NCI-H1436 (cell line): ENCODE measurements around the gene KCNK10.
A peak's percentile ranks its signal among the peaks of the same experiment; 100 is the strongest.

ENCODE experiments used
- DNase-seq: peaks from one replicate; lab custom pipeline; 2025; lab: John Stamatoyannopoulos, UW

The KCNK10 gene

GRCh38 chr14:88228522-88229236 is 94.4 kb downstream of the KCNK10 start:
- DNase-seq, result no peak

- DNase-seq, result no peak
Measured at GRCh38 chr14:88227693-88228092, 95.4 kb downstream of the KCNK10 start.

GRCh38 chr14:88225721-88226120 is 97.3 kb downstream of the KCNK10 start:
- no peak for DNase-seq

GRCh38 chr14:88218119-88218915 is 104.8 kb downstream of the KCNK10 start:
- no peak for DNase-seq

- no peak for DNase-seq
Measured at GRCh38 chr14:88212691-88213090, 110.4 kb downstream of the KCNK10 start.

- DNase-seq, result no peak
Measured at GRCh38 chr14:88210426-88210825, 112.6 kb downstream of the KCNK10 start.

GRCh38 chr14:88209273-88209672 is 113.8 kb downstream of the KCNK10 start:
- DNase-seq, result no peak

- no peak for DNase-seq
Measured at GRCh38 chr14:88208858-88209257, 114.2 kb downstream of the KCNK10 start.

GRCh38 chr14:88204221-88204620 is 118.8 kb downstream of the KCNK10 start:
- DNase-seq, result no peak

- no peak for DNase-seq
Measured at GRCh38 chr14:88203291-88203690, 119.8 kb downstream of the KCNK10 start.

- DNase-seq, result no peak
Measured at GRCh38 chr14:88202286-88202685, 120.8 kb downstream of the KCNK10 start.

- DNase-seq, result no peak
Measured at GRCh38 chr14:88201851-88202250, 121.2 kb downstream of the KCNK10 start.

- DNase-seq, result no peak
Measured at GRCh38 chr14:88199882-88200281, 123.2 kb downstream of the KCNK10 start.

GRCh38 chr14:88198446-88198845 is 124.6 kb downstream of the KCNK10 start:
- DNase-seq, result peak; percentile 46

GRCh38 chr14:88196925-88197324 is 126.1 kb downstream of the KCNK10 start:
- DNase-seq, result no peak

GRCh38 chr14:88196116-88196890 is 126.8 kb downstream of the KCNK10 start:
- no peak for DNase-seq

- peak; percentile 29 for DNase-seq
Measured at GRCh38 chr14:88195676-88196075, 127.4 kb downstream of the KCNK10 start.

GRCh38 chr14:88194531-88194930 is 128.5 kb downstream of the KCNK10 start:
- no peak for DNase-seq

GRCh38 chr14:88191605-88192004 is 131.5 kb downstream of the KCNK10 start:
- no peak for DNase-seq

- peak; percentile 84 for DNase-seq
Measured at GRCh38 chr14:88189417-88190191, 133.5 kb downstream of the KCNK10 start.

- DNase-seq, result no peak
Measured at GRCh38 chr14:88188745-88189416, 134.2 kb downstream of the KCNK10 start.
